Tibial nerve (tissue), 4 donors: ENCODE measurements around the gene RGS6. TPM values are rescaled to one million over a fixed set of nuclear protein-coding genes. Genes with fewer than 3 reads are reported as not detected.

Source experiments
- DNase-seq, 2 donors: peaks; one replicate each; pipeline ENCODE4 v3.0.0-alpha.2; 2019; ENCODE audit warnings: low spot score in 2 of 2
- H3K27ac ChIP-seq, 4 donors: fragments of 200-600 bp; sonication (generic) in 3 of 4; one replicate each; pipeline ENCODE4 v1.5.1; 2017 to 2019; ENCODE audit warnings: mild to moderate bottlenecking in 1 of 4
- H3K27me3 ChIP-seq, 2 donors: fragments of 200-600 bp; sonication (generic) in 1 of 2; one replicate each; pipeline versions ENCODE4 v1.5.1 to v1.6.0; 2017 to 2019
- H3K36me3 ChIP-seq, 3 donors: fragments of 200-600 bp; sonication (generic); one replicate each; pipeline ENCODE4 v1.5.1; 2018 to 2019
- H3K4me1 ChIP-seq, 4 donors: fragments of 200-600 bp; sonication (generic) in 3 of 4; one replicate each; pipeline ENCODE4 v1.5.1; 2017 to 2019
- H3K4me3 ChIP-seq, 4 donors: fragments of 200-600 bp; sonication (generic) in 3 of 4; one replicate each; pipeline ENCODE4 v1.5.1; 2017 to 2019; ENCODE audit warnings: mild to moderate bottlenecking in 1 of 4, moderate library complexity in 1 of 4
- H3K9me3 ChIP-seq, 4 donors: fragments of 200-600 bp; sonication (generic) in 3 of 4; one replicate each; pipeline ENCODE4 v1.5.1; 2017 to 2019
- EP300 ChIP-seq, 2 donors: sonication (generic); formaldehyde crosslinking; IDR thresholded peaks; one replicate each; pipeline ENCODE4 v1.6.1; 2017; ENCODE audit warnings: antibody characterized with exemption in 2 of 2, mild to moderate bottlenecking in 1 of 2
- POLR2A ChIP-seq, 2 donors: fragments of 450-650 bp; IDR thresholded peaks; one replicate each; pipeline ENCODE4 v1.6.1; 2017; ENCODE audit warnings: antibody characterized with exemption in 2 of 2, mild to moderate bottlenecking in 2 of 2, moderate library complexity in 2 of 2
- WGBS, 2 donors: methylation state at CpG; one replicate each; pipeline ENCODE4 v1.1.5; 2018; 5-methylcytosine and 5-hydroxymethylcytosine counted together
- total RNA-seq, 4 donors: library from RNA; depleted of rRNA; stranded (reverse); fragments of >200 nt; gene quantifications; one replicate each; pipeline ENCODE4 v1.1.0, GENCODE V29; 2016
- TF ChIP-seq, protein P1 (sequence below), 5 experiments: fragments of 200-600 bp in 3 of 5; fragments of 450-650 bp in 2 of 5; sonication (generic) in 3 of 5; IDR thresholded peaks; one replicate each; pipeline ENCODE4 v1.5.1; 2016 to 2019; ENCODE audit warnings: antibody characterized with exemption in 5 of 5, mild to moderate bottlenecking in 3 of 5, moderate library complexity in 2 of 5

The RGS6 gene
- total RNA-seq, 4 donors from 2014 or later: 43.5 to 67.2 (median 54.7) TPM

DNA sequence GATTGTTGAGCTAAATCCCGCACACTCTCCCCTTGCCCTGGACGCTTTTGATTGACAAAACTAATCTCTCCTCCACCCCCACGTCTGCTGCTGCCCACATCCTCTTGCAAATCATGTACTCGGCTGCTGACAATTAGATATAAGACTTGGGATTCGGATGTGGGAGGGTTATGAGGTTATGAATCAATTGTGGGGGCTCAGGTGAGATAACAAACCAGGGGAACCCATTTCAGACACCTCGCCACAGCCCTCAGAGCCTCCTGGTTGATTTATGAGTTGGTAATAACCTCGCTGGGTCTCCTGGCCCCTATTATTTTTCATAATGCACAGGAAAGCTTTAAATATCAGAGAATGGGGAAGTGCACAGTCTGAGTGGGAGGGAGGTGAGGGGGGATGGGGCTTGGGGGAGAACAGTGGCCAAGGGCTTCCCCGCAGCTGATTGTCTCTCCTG is 511.8 kb downstream of the RGS6 start:
- TF ChIP-seq, protein P1, sequence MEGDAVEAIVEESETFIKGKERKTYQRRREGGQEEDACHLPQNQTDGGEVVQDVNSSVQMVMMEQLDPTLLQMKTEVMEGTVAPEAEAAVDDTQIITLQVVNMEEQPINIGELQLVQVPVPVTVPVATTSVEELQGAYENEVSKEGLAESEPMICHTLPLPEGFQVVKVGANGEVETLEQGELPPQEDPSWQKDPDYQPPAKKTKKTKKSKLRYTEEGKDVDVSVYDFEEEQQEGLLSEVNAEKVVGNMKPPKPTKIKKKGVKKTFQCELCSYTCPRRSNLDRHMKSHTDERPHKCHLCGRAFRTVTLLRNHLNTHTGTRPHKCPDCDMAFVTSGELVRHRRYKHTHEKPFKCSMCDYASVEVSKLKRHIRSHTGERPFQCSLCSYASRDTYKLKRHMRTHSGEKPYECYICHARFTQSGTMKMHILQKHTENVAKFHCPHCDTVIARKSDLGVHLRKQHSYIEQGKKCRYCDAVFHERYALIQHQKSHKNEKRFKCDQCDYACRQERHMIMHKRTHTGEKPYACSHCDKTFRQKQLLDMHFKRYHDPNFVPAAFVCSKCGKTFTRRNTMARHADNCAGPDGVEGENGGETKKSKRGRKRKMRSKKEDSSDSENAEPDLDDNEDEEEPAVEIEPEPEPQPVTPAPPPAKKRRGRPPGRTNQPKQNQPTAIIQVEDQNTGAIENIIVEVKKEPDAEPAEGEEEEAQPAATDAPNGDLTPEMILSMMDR (IDR thresholded peaks at IDR 0.05): no peak
- no peak for TF ChIP-seq POLR2A (IDR thresholded peaks at IDR 0.05)
- no peak for TF ChIP-seq EP300 (IDR thresholded peaks at IDR 0.05)
- Histone ChIP-seq H3K27me3 (no peaks in the 10 kb centered on the region), H3K4me1 (peaks cover 0 to 4% (median 0%) of the 10 kb centered on the region in 4 donors), H3K36me3 (no peaks in the 10 kb centered on the region), H3K4me3 (no peak overlapping the region), H3K9me3 (no peaks in the 10 kb centered on the region), H3K27ac (no peak overlapping the region)
- WGBS, 2 donors: 64 to 70% methylated on average over 8 of the region's 8 CpGs
- DNase-seq: no peak

DNA sequence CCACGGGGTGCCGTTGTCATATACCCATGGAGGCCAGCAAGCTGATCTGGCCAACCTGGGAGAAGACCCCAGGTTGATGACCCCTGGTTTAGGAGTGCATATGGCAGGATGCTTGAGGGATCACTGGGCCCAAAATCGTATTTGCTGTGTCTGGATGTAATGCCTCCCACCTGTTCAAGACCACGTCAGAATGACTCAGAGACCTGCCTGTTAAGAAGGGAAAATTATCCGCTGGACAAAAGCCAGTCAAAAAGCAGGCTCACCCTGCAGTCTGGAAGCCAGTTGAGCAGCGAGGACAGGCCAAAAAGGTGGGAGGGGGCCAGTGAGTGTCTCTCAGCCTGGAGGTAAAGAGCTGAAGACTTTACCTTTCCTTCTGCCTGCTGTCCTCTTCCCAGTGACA is 512.5 kb downstream of the RGS6 start:
- no peak for DNase-seq
- no peak overlapping the region for H3K4me3 ChIP-seq
- no peaks in the 10 kb centered on the region for H3K36me3 ChIP-seq
- H3K27ac ChIP-seq: no peak overlapping the region
- TF ChIP-seq, protein P1 (IDR thresholded peaks at IDR 0.05): no peak
- no peak for TF ChIP-seq EP300 (IDR thresholded peaks at IDR 0.05)
- peaks cover 0 to 4% (median 0%) of the 10 kb centered on the region in 4 donors for H3K4me1 ChIP-seq
- H3K9me3 ChIP-seq: no peaks in the 10 kb centered on the region
- WGBS, 2 donors: 82 to 84% methylated on average over 6 of the region's 6 CpGs
- no peaks in the 10 kb centered on the region for H3K27me3 ChIP-seq

DNA sequence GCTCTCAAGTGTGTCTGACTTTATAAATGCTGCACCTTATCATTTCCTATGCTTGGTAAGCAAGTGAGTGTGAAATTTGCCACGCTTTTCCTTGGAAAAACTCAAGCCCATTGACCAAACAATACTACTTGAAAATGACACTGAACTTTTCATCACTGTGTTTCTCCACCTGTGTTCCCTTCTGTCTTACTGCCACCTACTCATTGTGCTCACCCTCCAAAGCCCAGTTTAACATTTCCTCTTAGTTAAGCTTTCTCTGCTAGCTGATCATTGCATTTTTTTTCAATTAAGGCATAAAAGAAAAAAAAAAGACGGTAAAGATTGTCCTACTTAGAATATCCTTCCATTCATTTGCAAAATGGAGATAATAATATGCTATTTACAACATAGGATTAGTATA is 516.0 kb downstream of the RGS6 start:
- H3K9me3 ChIP-seq: no peaks in the 10 kb centered on the region
- H3K27ac ChIP-seq: no peak overlapping the region
- peaks cover 0 to 4% (median 0%) of the 10 kb centered on the region in 4 donors for H3K4me1 ChIP-seq
- WGBS, 2 donors: 84 to 87% methylated on average over 2 of the region's 2 CpGs
- H3K36me3 ChIP-seq: no peaks in the 10 kb centered on the region
- no peaks in the 10 kb centered on the region for H3K27me3 ChIP-seq
- TF ChIP-seq, protein P1 (IDR thresholded peaks at IDR 0.05): no peak
- no peak for TF ChIP-seq EP300 (IDR thresholded peaks at IDR 0.05)
- no peak for TF ChIP-seq POLR2A (IDR thresholded peaks at IDR 0.05)
- H3K4me3 ChIP-seq: no peak overlapping the region
- DNase-seq: no peak

DNA sequence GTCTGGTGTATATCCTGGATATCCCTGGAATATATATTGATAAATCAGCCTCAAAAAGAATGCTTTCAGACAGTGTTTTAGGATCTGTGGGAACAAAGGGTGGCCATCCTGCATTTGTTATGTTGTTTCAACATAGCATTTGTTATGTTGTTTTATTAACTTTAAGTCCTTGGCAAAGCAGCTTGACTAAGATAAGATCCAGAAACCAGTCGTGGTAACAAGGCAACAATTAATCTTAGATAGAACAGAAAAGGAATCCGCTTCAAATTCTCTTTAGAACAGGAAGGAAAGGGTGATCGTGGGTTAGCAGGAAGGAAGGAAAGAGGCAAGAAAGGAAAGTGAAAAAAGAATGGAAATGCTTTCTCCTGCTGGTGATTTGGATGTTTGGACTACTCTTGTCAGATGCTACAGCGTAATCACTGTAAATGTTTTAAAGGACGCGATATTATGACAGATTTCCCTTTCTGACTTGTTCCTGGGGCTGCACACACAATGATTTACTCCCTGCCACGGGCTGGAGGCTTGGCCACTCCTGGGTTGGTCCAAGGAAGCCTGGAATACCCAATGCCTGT is 518.3 kb downstream of the RGS6 start:
- DNase-seq: no peak
- TF ChIP-seq EP300 (IDR thresholded peaks at IDR 0.05) (no peak), POLR2A (IDR thresholded peaks at IDR 0.05) (no peak)
- TF ChIP-seq, protein P1 (IDR thresholded peaks at IDR 0.05): no peak
- no peaks in the 10 kb centered on the region for H3K4me1 ChIP-seq
- no peak overlapping the region for H3K27ac ChIP-seq
- no peak overlapping the region for H3K4me3 ChIP-seq
- H3K27me3 ChIP-seq: no peaks in the 10 kb centered on the region
- no peaks in the 10 kb centered on the region for H3K36me3 ChIP-seq
- H3K9me3 ChIP-seq: no peaks in the 10 kb centered on the region
- WGBS, 2 donors: 64 to 73% methylated on average over 7 of the region's 7 CpGs

DNA sequence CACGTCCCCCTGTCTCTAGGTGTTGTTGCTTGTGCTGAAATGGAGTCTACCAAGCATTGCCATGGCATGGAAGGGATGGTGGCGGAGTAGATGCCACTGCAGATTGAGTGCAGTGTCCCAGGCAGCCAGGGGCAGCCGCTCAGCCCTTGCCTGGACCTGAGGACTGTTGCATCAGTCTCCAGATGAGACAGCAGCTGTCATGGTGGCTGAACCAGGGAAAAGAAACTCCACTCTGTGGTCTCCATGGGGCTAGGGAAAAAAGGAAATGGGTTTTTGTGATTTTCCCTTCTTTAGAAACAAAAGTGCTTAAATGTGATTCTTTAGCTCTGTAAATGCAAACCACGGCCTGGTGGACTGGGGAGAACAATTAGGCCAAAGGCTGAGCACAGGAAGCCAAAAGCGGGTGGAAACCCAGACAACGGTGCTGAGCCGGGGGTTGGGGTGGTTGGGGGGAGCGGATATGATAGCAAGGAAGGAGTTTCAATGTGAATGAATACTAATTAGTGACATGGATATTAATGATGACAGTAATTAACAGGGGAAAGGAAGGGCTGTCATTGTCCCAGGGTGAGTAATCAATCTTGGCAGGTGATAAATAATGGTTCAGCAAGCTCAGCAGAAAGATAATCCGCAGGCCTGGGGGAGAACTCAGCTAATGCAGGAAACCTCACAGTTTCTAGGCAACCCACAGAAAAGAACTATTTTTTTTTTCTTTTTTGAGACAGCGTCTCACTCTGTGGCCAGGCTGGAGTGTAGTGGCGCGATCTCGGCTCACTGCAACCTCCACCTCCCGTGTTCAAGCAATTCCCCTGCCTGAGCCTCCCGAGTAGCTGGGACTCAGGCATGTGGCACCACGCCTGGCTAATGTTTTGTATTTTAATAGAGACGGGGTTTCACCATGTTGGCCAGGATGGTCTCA is 519.1 kb downstream of the RGS6 start:
- Histone ChIP-seq H3K27me3 (no peaks in the 10 kb centered on the region), H3K9me3 (no peaks in the 10 kb centered on the region), H3K36me3 (no peaks in the 10 kb centered on the region), H3K4me3 (peak overlapping the region in 1 of 4 donors; percentile 3), H3K4me1 (no peaks in the 10 kb centered on the region), H3K27ac (no peak overlapping the region)
- no peak for TF ChIP-seq EP300 (IDR thresholded peaks at IDR 0.05)
- no peak for TF ChIP-seq POLR2A (IDR thresholded peaks at IDR 0.05)
- TF ChIP-seq, protein P1 (IDR thresholded peaks at IDR 0.05): no peak
- no peak for DNase-seq
- 51 to 57% methylated on average over 17 of the region's 17 CpGs for WGBS, 2 donors
